ENCODE results near the gene FAM50A. TPM values are rescaled to one million over a fixed set of nuclear protein-coding genes. Genes with fewer than 3 reads are reported as not detected.
"Not testable (repeated sequence)": the region's sequence is repeated elsewhere in the genome, so short reads cannot be mapped to it uniquely, and the experiment has no call there.

FAM50A gene
- total RNA-seq, 1 donor from 2014 or later, result 52.4 TPM

DNA sequence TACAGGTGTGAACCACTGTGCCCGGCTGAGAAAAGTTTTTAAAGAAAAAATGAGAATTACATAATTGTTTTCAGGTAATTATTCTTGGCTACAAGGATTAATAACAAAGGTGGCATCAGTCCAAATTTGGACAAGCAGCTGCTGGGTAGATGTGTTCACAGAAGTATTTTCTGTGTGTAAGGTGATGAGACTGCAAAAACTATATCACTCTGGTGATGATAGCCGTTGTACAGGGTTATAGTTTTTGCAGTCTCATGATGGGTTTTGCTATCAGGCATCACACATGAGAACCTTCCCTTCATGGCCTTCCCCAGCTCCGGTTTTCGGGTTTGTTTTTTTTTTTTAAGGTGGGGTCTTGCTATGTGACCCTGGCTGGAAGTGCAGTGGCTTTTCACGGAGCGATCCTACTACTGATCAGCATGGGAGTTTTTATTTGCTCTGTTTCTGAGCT lies 51.6 kb downstream of the FAM50A start:
- TF ChIP-seq, protein P1, sequence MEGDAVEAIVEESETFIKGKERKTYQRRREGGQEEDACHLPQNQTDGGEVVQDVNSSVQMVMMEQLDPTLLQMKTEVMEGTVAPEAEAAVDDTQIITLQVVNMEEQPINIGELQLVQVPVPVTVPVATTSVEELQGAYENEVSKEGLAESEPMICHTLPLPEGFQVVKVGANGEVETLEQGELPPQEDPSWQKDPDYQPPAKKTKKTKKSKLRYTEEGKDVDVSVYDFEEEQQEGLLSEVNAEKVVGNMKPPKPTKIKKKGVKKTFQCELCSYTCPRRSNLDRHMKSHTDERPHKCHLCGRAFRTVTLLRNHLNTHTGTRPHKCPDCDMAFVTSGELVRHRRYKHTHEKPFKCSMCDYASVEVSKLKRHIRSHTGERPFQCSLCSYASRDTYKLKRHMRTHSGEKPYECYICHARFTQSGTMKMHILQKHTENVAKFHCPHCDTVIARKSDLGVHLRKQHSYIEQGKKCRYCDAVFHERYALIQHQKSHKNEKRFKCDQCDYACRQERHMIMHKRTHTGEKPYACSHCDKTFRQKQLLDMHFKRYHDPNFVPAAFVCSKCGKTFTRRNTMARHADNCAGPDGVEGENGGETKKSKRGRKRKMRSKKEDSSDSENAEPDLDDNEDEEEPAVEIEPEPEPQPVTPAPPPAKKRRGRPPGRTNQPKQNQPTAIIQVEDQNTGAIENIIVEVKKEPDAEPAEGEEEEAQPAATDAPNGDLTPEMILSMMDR (IDR thresholded peaks at IDR 0.05), result no peak
- Histone ChIP-seq H3K27ac (no peak overlapping the region), H3K4me3 (no peak overlapping the region), H3K27me3 (no peaks in the 10 kb centered on the region), H3K36me3 (no peaks in the 10 kb centered on the region), H3K4me1 (no peaks in the 10 kb centered on the region), H3K9me3 (no peaks in the 10 kb centered on the region)
- intact Hi-C loops (cut with DNase I), result no loop called here
- DNase-seq (ENCODE audit: low spot score in 2 of 2), result no peak

DNA sequence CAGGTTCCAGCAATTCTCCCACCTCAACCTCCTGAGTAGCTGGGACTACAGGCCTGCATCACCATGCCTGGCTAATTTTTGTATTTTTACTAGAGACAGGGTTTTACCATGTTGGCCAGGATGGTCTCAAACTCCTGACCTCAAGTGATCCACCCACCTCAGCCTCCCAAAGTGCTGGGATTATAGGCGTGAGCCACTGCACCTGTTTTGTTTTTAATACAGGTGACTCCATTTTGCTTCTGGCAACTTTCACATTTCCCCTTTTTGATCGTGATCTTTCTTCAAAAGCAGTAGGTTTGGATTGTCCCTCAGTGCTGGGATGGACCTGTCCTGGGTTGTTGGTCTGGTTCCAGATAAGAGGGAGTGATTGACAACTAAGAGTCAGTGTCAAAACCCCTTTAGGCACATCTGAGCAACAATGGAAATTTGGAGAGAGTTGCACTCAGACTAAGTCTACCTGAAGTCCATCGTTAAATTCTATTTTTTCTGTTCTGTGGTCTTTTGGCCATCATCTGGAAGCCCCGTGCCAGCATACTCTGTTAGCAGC lies 52.7 kb downstream of the FAM50A start:
- H3K4me1 ChIP-seq; H3K27me3 ChIP-seq; DNase-seq (ENCODE audit: low spot score in 2 of 2); H3K36me3 ChIP-seq; H3K9me3 ChIP-seq; intact Hi-C loops (cut with DNase I); H3K27ac ChIP-seq; H3K4me3 ChIP-seq: not testable (repeated sequence)

Other genes starting within 250 kb of the FAM50A start
- not detected for gene OPN1MW2, start 224.4 kb upstream of the FAM50A start, total RNA-seq
- not detected for gene OPN1MW3, start 186.6 kb upstream of the FAM50A start, total RNA-seq
- not detected for gene TEX28, start 149.0 kb upstream of the FAM50A start, total RNA-seq
- not detected for gene TKTL1, start 148.3 kb upstream of the FAM50A start, total RNA-seq
- gene FLNA, start 69.5 kb upstream of the FAM50A start, total RNA-seq, result 6,152 TPM
- 86.3 TPM for gene EMD, start 64.8 kb upstream of the FAM50A start, total RNA-seq
- gene RPL10, start 45.8 kb upstream of the FAM50A start, total RNA-seq, result 4,298 TPM
- gene DNASE1L1, start 34.9 kb upstream of the FAM50A start, total RNA-seq, result 52.5 TPM
- gene TAFAZZIN, start 32.6 kb upstream of the FAM50A start, total RNA-seq, result 33.4 TPM
- 52.6 TPM for gene ATP6AP1, start 15.5 kb upstream of the FAM50A start, total RNA-seq
- gene GDI1, start 7.0 kb upstream of the FAM50A start, total RNA-seq, result 67.4 TPM
- gene PLXNA3, start 14.1 kb downstream of the FAM50A start, total RNA-seq, result 10.0 TPM
- 52.0 TPM for gene LAGE3, start 35.1 kb downstream of the FAM50A start, total RNA-seq
- 127 TPM for gene UBL4A, start 42.5 kb downstream of the FAM50A start, total RNA-seq
- 66.2 TPM for gene SLC10A3, start 46.5 kb downstream of the FAM50A start, total RNA-seq
- 69.9 TPM for gene FAM3A, start 72.1 kb downstream of the FAM50A start, total RNA-seq
- 89.7 TPM for gene G6PD, start 102.7 kb downstream of the FAM50A start, total RNA-seq
- 37.5 TPM for gene IKBKG, start 103.5 kb downstream of the FAM50A start, total RNA-seq
- not detected for gene CTAG1A, start 141.0 kb downstream of the FAM50A start, total RNA-seq
- not detected for gene CTAG1B, start 175.1 kb downstream of the FAM50A start, total RNA-seq
- gene CTAG2, start 209.4 kb downstream of the FAM50A start, total RNA-seq, result not detected

Measured in ascending aorta (tissue), 2 donors.